Mucosa of descending colon (tissue), 3 donors: ENCODE measurements around the gene PRKG1. TPM values are rescaled to one million over a fixed set of nuclear protein-coding genes. Genes with fewer than 3 reads are reported as not detected.

Experiments
- ATAC-seq: fragments of 200-7000 bp; cut with Tn5 transposase; one replicate; pipeline ENCODE4 v1.9.1; 2020; ENCODE audit warnings: mild to moderate bottlenecking, moderate library complexity
- DNase-seq, 3 donors: peaks; one replicate each; pipeline ENCODE4 v3.0.0-alpha.2; 2020
- H3K36me3 ChIP-seq: fragments of 200-600 bp; one replicate; pipeline ENCODE4 v1.8.0; 2021; ENCODE audit warnings: low read depth, mild to moderate bottlenecking
- H3K4me1 ChIP-seq: fragments of 200-600 bp; one replicate; pipeline ENCODE4 v1.8.0; 2021; ENCODE audit warnings: low read depth, mild to moderate bottlenecking
- H3K4me3 ChIP-seq: fragments of 200-600 bp; one replicate; pipeline ENCODE4 v1.8.0; 2021; ENCODE audit warnings: mild to moderate bottlenecking
- H3K9me3 ChIP-seq: fragments of 200-600 bp; one replicate; pipeline ENCODE4 v1.8.0; 2021; ENCODE audit warnings: mild to moderate bottlenecking
- intact Hi-C, 2 donors: fragments of 100-400 bp; cut with DNase I in 1 of 2; cut with micrococcal nuclease in 1 of 2; formaldehyde crosslinking; loops; one replicate each; pipeline versions ENCODE4 v1.11.0 to v1.11.1; 2022; cut with DNase I, micrococcal nuclease
- total RNA-seq, 3 donors: library from RNA; stranded (reverse); fragmentation: NEBNext Ultra II Directional in 2 of 3; extraction: Animal tissue kit (Norgen Biotek cat#: 25700) in 2 of 3; gene quantifications; one replicate each; pipeline versions ENCODE4 v1.2.1 to v1.2.4, GENCODE V29; 2021 to 2023
- TF ChIP-seq, protein P1 (sequence below): fragments of 200-600 bp; IDR thresholded peaks from one replicate; pipeline ENCODE4 v1.8.0; 2022; ENCODE audit warnings: antibody characterized with exemption, mild to moderate bottlenecking
- donor health status: DM: no; HTN: no; CAD: no; lungs with moderate emphysema.
- donor health status: DM: no; HTN: no; CAD: no.
- donor health status: DM: no; HTN: yes; CAD: no.

PRKG1 gene
- total RNA-seq, 3 donors from 2014 or later, result 17.1 to 55.6 (median 21.1) TPM

DNA sequence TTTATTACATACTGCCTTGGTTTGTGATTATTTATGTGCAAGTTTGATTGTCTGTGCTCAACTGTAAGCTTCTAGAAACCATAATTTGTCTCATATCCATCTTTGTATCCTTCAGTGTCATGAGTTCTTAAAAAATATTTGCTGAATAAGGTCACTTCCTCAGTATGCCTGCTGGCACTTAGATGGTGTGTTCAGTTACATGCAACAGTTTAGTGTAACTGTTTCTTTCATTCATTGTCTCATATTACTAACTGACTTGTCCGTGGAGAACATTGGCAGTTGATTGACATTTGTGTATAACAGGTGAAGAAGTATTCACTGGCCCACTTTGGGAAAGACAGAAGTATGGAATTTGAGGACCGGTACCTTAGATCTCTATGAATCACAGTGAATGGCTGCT, 236.9 kb downstream of the PRKG1 start:
- ATAC-seq, result no peak
- intact Hi-C loops, result no loop called here
- no peak for DNase-seq
- H3K9me3 ChIP-seq, result no peaks in the 10 kb centered on the region
- no peaks in the 10 kb centered on the region for H3K36me3 ChIP-seq
- H3K4me1 ChIP-seq, result peaks cover 2% of the 10 kb centered on the region
- TF ChIP-seq, protein P1, sequence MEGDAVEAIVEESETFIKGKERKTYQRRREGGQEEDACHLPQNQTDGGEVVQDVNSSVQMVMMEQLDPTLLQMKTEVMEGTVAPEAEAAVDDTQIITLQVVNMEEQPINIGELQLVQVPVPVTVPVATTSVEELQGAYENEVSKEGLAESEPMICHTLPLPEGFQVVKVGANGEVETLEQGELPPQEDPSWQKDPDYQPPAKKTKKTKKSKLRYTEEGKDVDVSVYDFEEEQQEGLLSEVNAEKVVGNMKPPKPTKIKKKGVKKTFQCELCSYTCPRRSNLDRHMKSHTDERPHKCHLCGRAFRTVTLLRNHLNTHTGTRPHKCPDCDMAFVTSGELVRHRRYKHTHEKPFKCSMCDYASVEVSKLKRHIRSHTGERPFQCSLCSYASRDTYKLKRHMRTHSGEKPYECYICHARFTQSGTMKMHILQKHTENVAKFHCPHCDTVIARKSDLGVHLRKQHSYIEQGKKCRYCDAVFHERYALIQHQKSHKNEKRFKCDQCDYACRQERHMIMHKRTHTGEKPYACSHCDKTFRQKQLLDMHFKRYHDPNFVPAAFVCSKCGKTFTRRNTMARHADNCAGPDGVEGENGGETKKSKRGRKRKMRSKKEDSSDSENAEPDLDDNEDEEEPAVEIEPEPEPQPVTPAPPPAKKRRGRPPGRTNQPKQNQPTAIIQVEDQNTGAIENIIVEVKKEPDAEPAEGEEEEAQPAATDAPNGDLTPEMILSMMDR, result no peak
- no peak overlapping the region for H3K4me3 ChIP-seq

DNA sequence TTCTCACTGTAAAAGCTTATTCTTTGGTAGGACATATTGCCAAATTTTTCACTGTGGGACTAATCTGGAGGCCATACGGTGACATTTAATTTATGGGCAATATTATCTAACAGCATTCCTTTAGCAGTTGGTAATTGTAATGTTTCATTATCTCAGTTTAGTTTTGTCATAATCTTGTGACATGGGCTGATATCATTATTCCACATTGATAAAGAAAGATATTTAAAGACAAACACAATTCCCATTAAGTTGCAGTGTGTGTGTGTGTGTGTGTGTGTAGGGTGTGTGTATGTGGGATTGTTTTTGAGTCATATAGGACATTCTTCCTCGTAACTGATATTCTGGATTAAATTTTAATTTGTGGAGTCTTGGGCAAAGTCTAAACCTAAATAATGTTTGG, 238.5 kb downstream of the PRKG1 start:
- Histone ChIP-seq H3K36me3 (no peaks in the 10 kb centered on the region), H3K4me1 (peaks cover 2% of the 10 kb centered on the region), H3K9me3 (no peaks in the 10 kb centered on the region), H3K4me3 (no peak overlapping the region)
- TF ChIP-seq, protein P1, result no peak
- ATAC-seq, result peak; percentile 63
- intact Hi-C loops, result no loop called here
- DNase-seq, result no peak

DNA sequence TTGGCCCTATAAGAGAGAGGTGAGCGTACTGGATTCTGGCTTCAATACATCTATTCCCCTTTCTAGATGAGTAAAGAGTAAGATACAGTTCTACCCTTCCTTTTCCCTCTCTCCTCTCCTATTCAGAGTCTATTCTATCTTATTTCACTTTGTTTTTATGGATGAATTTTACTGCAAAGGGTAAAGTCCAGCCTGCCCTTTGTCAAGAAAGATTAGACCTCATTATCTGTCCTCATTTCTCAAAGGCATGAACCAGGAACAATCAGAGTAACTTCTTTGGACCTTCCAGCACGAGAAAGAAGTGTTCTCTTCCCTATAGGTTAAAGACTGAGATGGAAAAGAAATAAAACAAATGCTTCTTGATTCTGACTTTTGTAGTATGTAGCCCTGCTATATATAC, 239.0 kb downstream of the PRKG1 start:
- no peaks in the 10 kb centered on the region for H3K36me3 ChIP-seq
- no peak overlapping the region for H3K4me3 ChIP-seq
- peak; percentile 87 for ATAC-seq
- peaks cover 2% of the 10 kb centered on the region for H3K4me1 ChIP-seq
- TF ChIP-seq, protein P1, result no peak
- DNase-seq, result peak in 1 of 3 donors; percentile 27
- intact Hi-C loops, result no loop called here
- no peaks in the 10 kb centered on the region for H3K9me3 ChIP-seq

DNA sequence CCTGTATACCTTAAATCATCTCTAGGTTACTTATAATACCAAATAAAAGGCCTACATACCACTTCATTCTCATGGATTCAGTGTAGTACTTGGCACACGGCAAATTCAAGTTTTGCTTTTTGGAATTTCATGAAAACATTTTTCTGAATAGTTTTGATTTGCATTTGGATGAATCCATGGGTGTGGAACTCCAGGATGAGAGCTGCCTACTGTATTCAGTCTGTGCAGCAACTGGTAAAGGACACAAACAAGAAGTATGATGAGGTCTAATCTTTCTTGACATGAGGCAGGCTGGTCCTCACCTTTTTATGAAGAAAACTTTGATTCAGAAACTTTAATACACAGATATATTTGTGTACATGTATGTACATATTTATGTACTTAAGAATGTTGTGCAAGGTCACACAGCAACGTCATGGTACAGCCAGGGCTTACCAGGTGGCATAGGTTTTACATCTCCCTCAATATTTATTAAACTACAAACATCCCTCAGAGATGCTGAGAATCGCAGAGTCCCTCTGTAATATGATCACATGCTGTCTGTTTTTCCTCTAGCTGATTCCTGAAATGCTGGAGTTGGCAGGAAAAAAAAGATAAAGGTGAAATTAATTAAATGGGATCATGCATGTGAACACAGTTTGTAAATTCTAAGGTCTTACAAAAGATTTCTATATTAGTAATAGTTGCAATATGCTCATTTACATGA, 239.6 kb downstream of the PRKG1 start:
- DNase-seq, result no peak

DNA sequence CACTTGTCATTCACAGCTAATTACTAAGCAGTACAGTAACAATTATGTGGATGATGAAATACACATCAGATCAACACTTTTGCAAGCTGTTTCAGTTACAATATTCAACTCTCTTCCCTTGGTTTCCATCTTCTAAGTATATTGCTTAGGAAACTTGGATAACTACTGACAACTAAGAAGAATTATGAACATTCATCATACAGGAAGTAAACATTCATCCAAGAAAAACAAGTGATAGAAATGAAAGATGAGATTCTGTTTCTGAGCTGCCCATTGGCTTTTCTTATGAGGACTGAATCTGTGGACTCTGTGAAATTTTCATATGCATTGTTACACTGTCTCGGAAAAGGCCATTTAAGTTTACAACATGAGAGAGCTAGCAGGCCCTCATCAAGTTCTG, 240.2 kb downstream of the PRKG1 start:
- ATAC-seq (no peak), DNase-seq (no peak)
- Histone ChIP-seq H3K9me3 (no peaks in the 10 kb centered on the region), H3K4me1 (peaks cover 2% of the 10 kb centered on the region), H3K4me3 (no peak overlapping the region), H3K36me3 (no peaks in the 10 kb centered on the region)
- TF ChIP-seq, protein P1, result no peak
- intact Hi-C loops, result no loop called here

More for the DNA sequence above, 239.6 kb downstream of the PRKG1 start:
- Histone ChIP-seq H3K36me3 (no peaks in the 10 kb centered on the region), H3K4me1 (peaks cover 2% of the 10 kb centered on the region), H3K9me3 (no peaks in the 10 kb centered on the region), H3K4me3 (no peak overlapping the region)
- TF ChIP-seq, protein P1, result no peak
- ATAC-seq, result no peak
- intact Hi-C loops, result no loop called here
